Measurements from ENCODE around the gene TECPR2.

Gene TECPR2

GRCh38 chr14:102407258-102407657 lies 44.5 kb downstream of the TECPR2 start:
- DNase-seq (ENCODE audit: low read depth) = no peak
- no peak overlapping the region for H3K4me3 ChIP-seq (ENCODE audit: low read depth, low read length)
- TF ChIP-seq, protein P1, sequence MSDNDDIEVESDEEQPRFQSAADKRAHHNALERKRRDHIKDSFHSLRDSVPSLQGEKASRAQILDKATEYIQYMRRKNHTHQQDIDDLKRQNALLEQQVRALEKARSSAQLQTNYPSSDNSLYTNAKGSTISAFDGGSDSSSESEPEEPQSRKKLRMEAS (IDR thresholded peaks at IDR 0.05; ENCODE audit: low read depth, low read length) = no peak
- TF ChIP-seq MYC (IDR thresholded peaks at IDR 0.05; ENCODE audit: low read depth, low read length) (no peak), POLR2A (IDR thresholded peaks at IDR 0.05; ENCODE audit: extremely low read depth, insufficient read length) (no peak)
- TF ChIP-seq, protein P2, sequence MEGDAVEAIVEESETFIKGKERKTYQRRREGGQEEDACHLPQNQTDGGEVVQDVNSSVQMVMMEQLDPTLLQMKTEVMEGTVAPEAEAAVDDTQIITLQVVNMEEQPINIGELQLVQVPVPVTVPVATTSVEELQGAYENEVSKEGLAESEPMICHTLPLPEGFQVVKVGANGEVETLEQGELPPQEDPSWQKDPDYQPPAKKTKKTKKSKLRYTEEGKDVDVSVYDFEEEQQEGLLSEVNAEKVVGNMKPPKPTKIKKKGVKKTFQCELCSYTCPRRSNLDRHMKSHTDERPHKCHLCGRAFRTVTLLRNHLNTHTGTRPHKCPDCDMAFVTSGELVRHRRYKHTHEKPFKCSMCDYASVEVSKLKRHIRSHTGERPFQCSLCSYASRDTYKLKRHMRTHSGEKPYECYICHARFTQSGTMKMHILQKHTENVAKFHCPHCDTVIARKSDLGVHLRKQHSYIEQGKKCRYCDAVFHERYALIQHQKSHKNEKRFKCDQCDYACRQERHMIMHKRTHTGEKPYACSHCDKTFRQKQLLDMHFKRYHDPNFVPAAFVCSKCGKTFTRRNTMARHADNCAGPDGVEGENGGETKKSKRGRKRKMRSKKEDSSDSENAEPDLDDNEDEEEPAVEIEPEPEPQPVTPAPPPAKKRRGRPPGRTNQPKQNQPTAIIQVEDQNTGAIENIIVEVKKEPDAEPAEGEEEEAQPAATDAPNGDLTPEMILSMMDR (IDR thresholded peaks at IDR 0.05; ENCODE audit: low read depth, low read length) = no peak

DNA sequence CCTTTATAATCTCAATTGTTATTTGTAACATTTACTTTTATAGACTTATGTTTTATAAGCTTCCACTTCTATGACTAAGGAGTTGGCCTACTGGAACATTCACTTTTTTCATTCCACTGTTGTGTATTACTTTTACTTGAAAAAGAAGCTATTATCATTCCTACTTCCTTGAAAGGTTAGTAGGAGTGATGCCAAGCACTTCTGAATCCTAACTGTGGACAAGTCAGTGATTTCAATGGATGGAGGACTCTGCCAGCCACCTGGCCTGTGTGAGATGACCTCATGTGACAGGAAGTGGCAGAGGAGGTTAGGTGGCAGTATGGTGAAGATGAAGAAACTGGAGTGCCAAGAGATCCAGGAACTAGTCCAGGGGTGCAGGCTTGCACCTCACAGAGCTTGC lies 46.0 kb downstream of the TECPR2 start:
- DNase-seq (ENCODE audit: low read depth) = no peak
- no peak overlapping the region for H3K4me3 ChIP-seq (ENCODE audit: low read depth, low read length)

GRCh38 chr14:102415671-102416070 lies 52.9 kb downstream of the TECPR2 start:
- no peak for DNase-seq (ENCODE audit: low read depth)
- TF ChIP-seq, protein P1 (IDR thresholded peaks at IDR 0.05; ENCODE audit: low read depth, low read length) = no peak
- TF ChIP-seq, protein P2 (IDR thresholded peaks at IDR 0.05; ENCODE audit: low read depth, low read length) = no peak
- TF ChIP-seq MYC (IDR thresholded peaks at IDR 0.05; ENCODE audit: low read depth, low read length) = no peak
- TF ChIP-seq POLR2A (IDR thresholded peaks at IDR 0.05; ENCODE audit: extremely low read depth, insufficient read length) = no peak
- no peak overlapping the region for H3K4me3 ChIP-seq (ENCODE audit: low read depth, low read length)

More for the DNA sequence above, 46.0 kb downstream of the TECPR2 start:
- TF ChIP-seq, protein P1 (IDR thresholded peaks at IDR 0.05; ENCODE audit: low read depth, low read length) = no peak
- TF ChIP-seq POLR2A (IDR thresholded peaks at IDR 0.05; ENCODE audit: extremely low read depth, insufficient read length) = no peak
- TF ChIP-seq, protein P2 (IDR thresholded peaks at IDR 0.05; ENCODE audit: low read depth, low read length) = no peak
- no peak for TF ChIP-seq MYC (IDR thresholded peaks at IDR 0.05; ENCODE audit: low read depth, low read length)

- no peak for DNase-seq (ENCODE audit: low read depth)
- no peak overlapping the region for H3K4me3 ChIP-seq (ENCODE audit: low read depth, low read length)
- no peak for TF ChIP-seq MYC (IDR thresholded peaks at IDR 0.05; ENCODE audit: low read depth, low read length)
- TF ChIP-seq, protein P2 (IDR thresholded peaks at IDR 0.05; ENCODE audit: low read depth, low read length) = no peak
- no peak for TF ChIP-seq POLR2A (IDR thresholded peaks at IDR 0.05; ENCODE audit: extremely low read depth, insufficient read length)
- TF ChIP-seq, protein P1 (IDR thresholded peaks at IDR 0.05; ENCODE audit: low read depth, low read length) = no peak
These were observed 54.3 kb downstream of the TECPR2 start for GRCh38 chr14:102417001-102417431.

- DNase-seq (ENCODE audit: low read depth) = no peak
- no peak overlapping the region for H3K4me3 ChIP-seq (ENCODE audit: low read depth, low read length)
- TF ChIP-seq MYC (IDR thresholded peaks at IDR 0.05; ENCODE audit: low read depth, low read length) = no peak
- TF ChIP-seq, protein P1 (IDR thresholded peaks at IDR 0.05; ENCODE audit: low read depth, low read length) = no peak
- TF ChIP-seq, protein P2 (IDR thresholded peaks at IDR 0.05; ENCODE audit: low read depth, low read length) = no peak
- TF ChIP-seq POLR2A (IDR thresholded peaks at IDR 0.05; ENCODE audit: extremely low read depth, insufficient read length) = no peak
These were observed 54.9 kb downstream of the TECPR2 start for GRCh38 chr14:102417646-102418045.
